ENCODE measurements around the gene STON2. TPM values are rescaled to one million over a fixed set of nuclear protein-coding genes. Genes with fewer than 3 reads are reported as not detected.

Gene STON2
- total RNA-seq, 1 experiment from 2014 or later: 8.6 TPM

GRCh38 chr14:81435391-81436295 is 35.5 kb upstream of the STON2 start:
- POLR2A ChIA-PET (ENCODE audit: low non-redundant PET): interaction anchor here (0.5 kb wide), 1 partner anchor 217 kb away, joined by 4 read pairs; no protein-coding TSS in a partner anchor
- no TSS peak for BruUV-seq (replicated peaks)
- Histone ChIP-seq H3K27ac (ENCODE audit: low read depth, low read length, poor library complexity, severe bottlenecking) (no peak overlapping the region), H3K4me1 (ENCODE audit: insufficient read depth, low read length, poor library complexity, severe bottlenecking) (peaks cover 20% of the 10 kb centered on the region), H3K27me3 (replicated peaks; ENCODE audit: insufficient read depth, low read depth, low read length, poor library complexity) (peaks cover 31% of the 10 kb centered on the region), H3K4me3 (ENCODE audit: low read depth, low read length, poor library complexity, severe bottlenecking) (peak overlapping the region; percentile 45), H3K36me3 (ENCODE audit: insufficient read depth, low read length, poor library complexity, severe bottlenecking) (no peaks in the 10 kb centered on the region), H3K9me3 (ENCODE audit: low read depth, low read length, poor library complexity, severe bottlenecking) (no peaks in the 10 kb centered on the region)
- intact Hi-C loops (cut with micrococcal nuclease; ENCODE audit: unreplicated experiment): no loop called here
- DNase-seq (ENCODE audit: low spot score): peak; percentile 57
- peak; percentile 52 for TF ChIP-seq EZH2 (IDR thresholded peaks at IDR 0.05; ENCODE audit: borderline replicate concordance, low read depth, low read length, poor library complexity, severe bottlenecking)
- no peak for TF ChIP-seq CTCF (conservative IDR thresholded peaks at IDR 0.05; ENCODE audit: low read depth, low read length)
- CTCF ChIA-PET: no interaction called here

GRCh38 chr14:81435048-81435390 is 34.9 kb upstream of the STON2 start:
- no TSS peak for BruUV-seq (replicated peaks)
- Histone ChIP-seq H3K4me3 (ENCODE audit: low read depth, low read length, poor library complexity, severe bottlenecking) (peak overlapping the region; percentile 45), H3K9me3 (ENCODE audit: low read depth, low read length, poor library complexity, severe bottlenecking) (no peaks in the 10 kb centered on the region), H3K4me1 (ENCODE audit: insufficient read depth, low read length, poor library complexity, severe bottlenecking) (peaks cover 20% of the 10 kb centered on the region), H3K36me3 (ENCODE audit: insufficient read depth, low read length, poor library complexity, severe bottlenecking) (no peaks in the 10 kb centered on the region), H3K27me3 (replicated peaks; ENCODE audit: insufficient read depth, low read depth, low read length, poor library complexity) (peaks cover 30% of the 10 kb centered on the region), H3K27ac (ENCODE audit: low read depth, low read length, poor library complexity, severe bottlenecking) (no peak overlapping the region)
- intact Hi-C loops (cut with micrococcal nuclease; ENCODE audit: unreplicated experiment): no loop called here
- CTCF ChIA-PET: no interaction called here
- no peak for TF ChIP-seq CTCF (conservative IDR thresholded peaks at IDR 0.05; ENCODE audit: low read depth, low read length)
- no peak for TF ChIP-seq EZH2 (IDR thresholded peaks at IDR 0.05; ENCODE audit: borderline replicate concordance, low read depth, low read length, poor library complexity, severe bottlenecking)
- DNase-seq (ENCODE audit: low spot score): no peak
- POLR2A ChIA-PET (ENCODE audit: low non-redundant PET): interaction anchor here (0.5 kb wide), 1 partner anchor 216 kb away, joined by 4 read pairs; no protein-coding TSS in a partner anchor

- CTCF ChIA-PET: no interaction called here
- BruUV-seq (replicated peaks): no TSS peak
- TF ChIP-seq CTCF (conservative IDR thresholded peaks at IDR 0.05; ENCODE audit: low read depth, low read length) (no peak), EZH2 (IDR thresholded peaks at IDR 0.05; ENCODE audit: borderline replicate concordance, low read depth, low read length, poor library complexity, severe bottlenecking) (no peak)
- Histone ChIP-seq H3K36me3 (ENCODE audit: insufficient read depth, low read length, poor library complexity, severe bottlenecking) (no peaks in the 10 kb centered on the region), H3K27ac (ENCODE audit: low read depth, low read length, poor library complexity, severe bottlenecking) (no peak overlapping the region), H3K27me3 (replicated peaks; ENCODE audit: insufficient read depth, low read depth, low read length, poor library complexity) (peaks cover 26% of the 10 kb centered on the region), H3K4me1 (ENCODE audit: insufficient read depth, low read length, poor library complexity, severe bottlenecking) (peaks cover 20% of the 10 kb centered on the region), H3K4me3 (ENCODE audit: low read depth, low read length, poor library complexity, severe bottlenecking) (no peak overlapping the region), H3K9me3 (ENCODE audit: low read depth, low read length, poor library complexity, severe bottlenecking) (no peaks in the 10 kb centered on the region)
- POLR2A ChIA-PET (ENCODE audit: low non-redundant PET): no interaction called here
- DNase-seq (ENCODE audit: low spot score): peak; percentile 63
- intact Hi-C loops (cut with micrococcal nuclease; ENCODE audit: unreplicated experiment): no loop called here
Measured at GRCh38 chr14:81434230-81434629, 34.1 kb upstream of the STON2 start.

Measured in A673 (cell line).